ENCODE results near the gene LGALS4.

The LGALS4 gene

GRCh38 chr19:38850436-38850975, 37.8 kb upstream of the LGALS4 start:
- peaks cover 19 to 20% of the 10 kb centered on the region in 2 donors for H3K36me3 ChIP-seq (ENCODE audit: control insufficient read depth in 2 of 2, insufficient read depth in 2 of 2, low read length in 2 of 2)
- H3K4me1 ChIP-seq (ENCODE audit: control insufficient read depth, insufficient read depth, low read length) = peaks cover 49% of the 10 kb centered on the region
- H3K9me3 ChIP-seq (ENCODE audit: control insufficient read depth in 2 of 2, low read length in 2 of 2) = no peaks in the 10 kb centered on the region
- peak overlapping the region; percentile 68 to 85 for H3K9ac ChIP-seq (ENCODE audit: low read length in 2 of 2)
- H3K27ac ChIP-seq (ENCODE audit: low read length) = peak overlapping the region; percentile 99
- H3K4me3 ChIP-seq (ENCODE audit: low read length in 2 of 2) = peak overlapping the region; percentile 53 to 90
- H3K27me3 ChIP-seq (ENCODE audit: control insufficient read depth in 1 of 2, insufficient read depth in 2 of 2, low read length in 2 of 2) = no peaks in the 10 kb centered on the region

- H3K4me1 ChIP-seq (ENCODE audit: control insufficient read depth, insufficient read depth, low read length) = peaks cover 52% of the 10 kb centered on the region
- H3K4me3 ChIP-seq (ENCODE audit: low read length in 2 of 2) = peak within 1 kb of the TSS; percentile 74 to 90
- H3K27me3 ChIP-seq (ENCODE audit: control insufficient read depth in 1 of 2, insufficient read depth in 2 of 2, low read length in 2 of 2) = no peaks in the 10 kb centered on the region
Measured at GRCh38 chr19:38849860-38850435, 37.2 kb upstream of the LGALS4 start, which contains the start of gene HNRNPL. Gene HNRNPL, minus strand, starts transcription at chr19:38849986. Its CDS starts 20 bp downstream, at chr19:38849966.

GRCh38 chr19:38849147-38849859, 36.6 kb upstream of the LGALS4 start:
- Histone ChIP-seq H3K4me3 (ENCODE audit: low read length in 2 of 2) (peak overlapping the region; percentile 74 to 76), H3K27me3 (ENCODE audit: control insufficient read depth in 1 of 2, insufficient read depth in 2 of 2, low read length in 2 of 2) (no peaks in the 10 kb centered on the region), H3K36me3 (ENCODE audit: control insufficient read depth in 2 of 2, insufficient read depth in 2 of 2, low read length in 2 of 2) (peaks cover 28 to 32% of the 10 kb centered on the region in 2 donors), H3K27ac (ENCODE audit: low read length) (peak overlapping the region; percentile 99), H3K9ac (ENCODE audit: low read length in 2 of 2) (peak overlapping the region; percentile 60 to 80), H3K9me3 (ENCODE audit: control insufficient read depth in 2 of 2, low read length in 2 of 2) (no peaks in the 10 kb centered on the region), H3K4me1 (ENCODE audit: control insufficient read depth, insufficient read depth, low read length) (peaks cover 54% of the 10 kb centered on the region)

More at GRCh38 chr19:38849860-38850435, 37.2 kb upstream of the LGALS4 start, which contains the start of gene HNRNPL:
- Histone ChIP-seq H3K36me3 (ENCODE audit: control insufficient read depth in 2 of 2, insufficient read depth in 2 of 2, low read length in 2 of 2) (peaks cover 23 to 25% of the 10 kb centered on the region in 2 donors), H3K9ac (ENCODE audit: low read length in 2 of 2) (peak within 1 kb of the TSS; percentile 80 to 85), H3K27ac (ENCODE audit: low read length) (peak within 1 kb of the TSS; percentile 99), H3K9me3 (ENCODE audit: control insufficient read depth in 2 of 2, low read length in 2 of 2) (no peaks in the 10 kb centered on the region)

- peak overlapping the region; percentile 74 to 76 for H3K4me3 ChIP-seq (ENCODE audit: low read length in 2 of 2)
- H3K4me1 ChIP-seq (ENCODE audit: control insufficient read depth, insufficient read depth, low read length) = peaks cover 54% of the 10 kb centered on the region
- no peaks in the 10 kb centered on the region for H3K27me3 ChIP-seq (ENCODE audit: control insufficient read depth in 1 of 2, insufficient read depth in 2 of 2, low read length in 2 of 2)
- H3K36me3 ChIP-seq (ENCODE audit: control insufficient read depth in 2 of 2, insufficient read depth in 2 of 2, low read length in 2 of 2) = peaks cover 36 to 39% of the 10 kb centered on the region in 2 donors
- peak overlapping the region; percentile 60 to 80 for H3K9ac ChIP-seq (ENCODE audit: low read length in 2 of 2)
- H3K27ac ChIP-seq (ENCODE audit: low read length) = peak overlapping the region; percentile 99
- H3K9me3 ChIP-seq (ENCODE audit: control insufficient read depth in 2 of 2, low read length in 2 of 2) = no peaks in the 10 kb centered on the region
Measured at GRCh38 chr19:38848299-38849146, 35.8 kb upstream of the LGALS4 start.

GRCh38 chr19:38846097-38846496, 33.4 kb upstream of the LGALS4 start:
- peaks cover 58 to 63% of the 10 kb centered on the region in 2 donors for H3K36me3 ChIP-seq (ENCODE audit: control insufficient read depth in 2 of 2, insufficient read depth in 2 of 2, low read length in 2 of 2)
- no peaks in the 10 kb centered on the region for H3K9me3 ChIP-seq (ENCODE audit: control insufficient read depth in 2 of 2, low read length in 2 of 2)
- H3K4me1 ChIP-seq (ENCODE audit: control insufficient read depth, insufficient read depth, low read length) = peaks cover 46% of the 10 kb centered on the region
- no peak overlapping the region for H3K27ac ChIP-seq (ENCODE audit: low read length)
- H3K27me3 ChIP-seq (ENCODE audit: control insufficient read depth in 1 of 2, insufficient read depth in 2 of 2, low read length in 2 of 2) = no peaks in the 10 kb centered on the region
- no peak overlapping the region for H3K9ac ChIP-seq (ENCODE audit: low read length in 2 of 2)
- no peak overlapping the region for H3K4me3 ChIP-seq (ENCODE audit: low read length in 2 of 2)

- H3K27me3 ChIP-seq (ENCODE audit: control insufficient read depth in 1 of 2, insufficient read depth in 2 of 2, low read length in 2 of 2) = no peaks in the 10 kb centered on the region
- no peak overlapping the region for H3K4me3 ChIP-seq (ENCODE audit: low read length in 2 of 2)
- no peak overlapping the region for H3K27ac ChIP-seq (ENCODE audit: low read length)
- peaks cover 64 to 69% of the 10 kb centered on the region in 2 donors for H3K36me3 ChIP-seq (ENCODE audit: control insufficient read depth in 2 of 2, insufficient read depth in 2 of 2, low read length in 2 of 2)
- H3K4me1 ChIP-seq (ENCODE audit: control insufficient read depth, insufficient read depth, low read length) = peaks cover 41% of the 10 kb centered on the region
- no peak overlapping the region for H3K9ac ChIP-seq (ENCODE audit: low read length in 2 of 2)
- H3K9me3 ChIP-seq (ENCODE audit: control insufficient read depth in 2 of 2, low read length in 2 of 2) = no peaks in the 10 kb centered on the region
Measured at GRCh38 chr19:38845374-38846024, 32.8 kb upstream of the LGALS4 start.

GRCh38 chr19:38844093-38844686, 31.4 kb upstream of the LGALS4 start:
- H3K27me3 ChIP-seq (ENCODE audit: control insufficient read depth in 1 of 2, insufficient read depth in 2 of 2, low read length in 2 of 2) = no peaks in the 10 kb centered on the region
- H3K9me3 ChIP-seq (ENCODE audit: control insufficient read depth in 2 of 2, low read length in 2 of 2) = no peaks in the 10 kb centered on the region
- H3K4me1 ChIP-seq (ENCODE audit: control insufficient read depth, insufficient read depth, low read length) = peaks cover 38% of the 10 kb centered on the region
- no peak overlapping the region for H3K4me3 ChIP-seq (ENCODE audit: low read length in 2 of 2)
- no peak overlapping the region for H3K27ac ChIP-seq (ENCODE audit: low read length)
- peaks cover 75% of the 10 kb centered on the region in 2 donors for H3K36me3 ChIP-seq (ENCODE audit: control insufficient read depth in 2 of 2, insufficient read depth in 2 of 2, low read length in 2 of 2)
- H3K9ac ChIP-seq (ENCODE audit: low read length in 2 of 2) = no peak overlapping the region

- Histone ChIP-seq H3K9ac (ENCODE audit: low read length in 2 of 2) (no peak overlapping the region), H3K36me3 (ENCODE audit: control insufficient read depth in 2 of 2, insufficient read depth in 2 of 2, low read length in 2 of 2) (peaks cover 84% of the 10 kb centered on the region in 2 donors), H3K27ac (ENCODE audit: low read length) (no peak overlapping the region), H3K27me3 (ENCODE audit: control insufficient read depth in 1 of 2, insufficient read depth in 2 of 2, low read length in 2 of 2) (no peaks in the 10 kb centered on the region), H3K9me3 (ENCODE audit: control insufficient read depth in 2 of 2, low read length in 2 of 2) (no peaks in the 10 kb centered on the region), H3K4me3 (ENCODE audit: low read length in 2 of 2) (no peak overlapping the region), H3K4me1 (ENCODE audit: control insufficient read depth, insufficient read depth, low read length) (peaks cover 29% of the 10 kb centered on the region)
Measured at GRCh38 chr19:38843175-38843758, 30.5 kb upstream of the LGALS4 start.

GRCh38 chr19:38842439-38843174, 29.9 kb upstream of the LGALS4 start:
- H3K9ac ChIP-seq (ENCODE audit: low read length in 2 of 2) = no peak overlapping the region
- H3K36me3 ChIP-seq (ENCODE audit: control insufficient read depth in 2 of 2, insufficient read depth in 2 of 2, low read length in 2 of 2) = peaks cover 89% of the 10 kb centered on the region in 2 donors
- no peak overlapping the region for H3K4me3 ChIP-seq (ENCODE audit: low read length in 2 of 2)
- peaks cover 23% of the 10 kb centered on the region for H3K4me1 ChIP-seq (ENCODE audit: control insufficient read depth, insufficient read depth, low read length)
- no peaks in the 10 kb centered on the region for H3K9me3 ChIP-seq (ENCODE audit: control insufficient read depth in 2 of 2, low read length in 2 of 2)
- no peak overlapping the region for H3K27ac ChIP-seq (ENCODE audit: low read length)
- no peaks in the 10 kb centered on the region for H3K27me3 ChIP-seq (ENCODE audit: control insufficient read depth in 1 of 2, insufficient read depth in 2 of 2, low read length in 2 of 2)

Data from stomach smooth muscle (tissue), 2 donors.